Small intestine (tissue), 7 donors: Measurements from ENCODE around the gene SLC7A7. TPM values are rescaled to one million over a fixed set of nuclear protein-coding genes. Genes with fewer than 3 reads are reported as not detected.
"Not testable (repeated sequence)": the region's sequence is repeated elsewhere in the genome, so short reads cannot be mapped to it uniquely, and the experiment has no call there.

Source experiments
- DNase-seq, 2 donors: peaks; one replicate each; pipeline versions ENCODE4 v3.0.0 to v3.0.0-alpha.2; 2013
- FAIRE-seq: peaks from 2 replicates; lab custom pipeline; 2012; peaks lifted over from hg19 to GRCh38; lab: Jason Lieb, UNC
- H3K27ac ChIP-seq, 3 donors: one replicate each; pipeline ENCODE4 v1.5.1; 2013; ENCODE audit warnings: low read length in 2 of 3, mild to moderate bottlenecking in 2 of 3, control low read depth in 1 of 3, inconsistent platforms in 1 of 3, low read depth in 1 of 3, moderate library complexity in 1 of 3
- H3K27me3 ChIP-seq, 3 donors: one replicate each; pipeline ENCODE4 v1.6.1; 2013; ENCODE audit warnings: low read length in 3 of 3, inconsistent platforms in 1 of 3; ENCODE audit not compliant: control insufficient read depth in 3 of 3, insufficient read depth in 3 of 3
- H3K36me3 ChIP-seq, 3 donors: one replicate each; pipeline ENCODE4 v1.6.1; 2013; ENCODE audit warnings: low read length in 3 of 3, inconsistent platforms in 1 of 3, low read depth in 1 of 3, mild to moderate bottlenecking in 1 of 3, moderate library complexity in 1 of 3; ENCODE audit not compliant: control insufficient read depth in 3 of 3, insufficient read depth in 2 of 3
- H3K4me1 ChIP-seq, 3 donors: one replicate each; pipeline ENCODE4 v1.6.1; 2013; ENCODE audit warnings: low read length in 2 of 3, inconsistent platforms in 1 of 3, low read depth in 1 of 3, mild to moderate bottlenecking in 1 of 3, moderate library complexity in 1 of 3; ENCODE audit not compliant: control insufficient read depth in 3 of 3, insufficient read depth in 2 of 3
- H3K4me3 ChIP-seq, 3 donors: one replicate each; pipeline ENCODE4 v1.5.1; 2013; ENCODE audit warnings: low read length in 3 of 3, control low read depth in 1 of 3, inconsistent platforms in 1 of 3, low read depth in 1 of 3, mild to moderate bottlenecking in 1 of 3, moderate library complexity in 1 of 3
- H3K9me3 ChIP-seq, 2 donors: one replicate each; pipeline ENCODE4 v1.6.1; 2013; ENCODE audit warnings: low read depth in 1 of 2, low read length in 1 of 2; ENCODE audit not compliant: control insufficient read depth in 2 of 2, insufficient read depth in 1 of 2
- WGBS, 3 donors: extraction: QIAGEN DNeasy Blood & Tissue Kit; methylation state at CpG; one replicate each; pipeline ENCODE4 v1.1.7; 2013; 5-methylcytosine and 5-hydroxymethylcytosine counted together
- polyA plus RNA-seq, 4 donors: library from polyadenylated mRNA; stranded (reverse) in 3 of 4; unstranded in 1 of 4; fragments of 200-250 nt in 3 of 4; fragments of 120-200 nt in 1 of 4; gene quantifications; one replicate each; pipeline versions ENCODE4 v1.2.1 to v1.2.3, GENCODE V29; 2013
- donor health status: healthy with polysubstance abuse.
- donor health status: control.
- donor health status: control.
- donor health status: Bipolar disorder and iron deficiency.
- donor health status: healthy.

SLC7A7 gene
- polyA plus RNA-seq, 4 donors = 52.9 to 697 (median 287) TPM

- 86 to 91% (median 89%) methylated on average over 8 of the region's 8 CpGs for WGBS, 3 donors
Measured at GRCh38 chr14:22770481-22771187, 44.6 kb downstream of the SLC7A7 start.

GRCh38 chr14:22769369-22769768 lies 45.9 kb downstream of the SLC7A7 start:
- no peak overlapping the region for H3K27ac ChIP-seq
- H3K4me3 ChIP-seq = no peak overlapping the region
- WGBS, 3 donors = 89 to 92% (median 92%) methylated on average over 2 of the region's 2 CpGs
- H3K9me3 ChIP-seq = no peaks in the 10 kb centered on the region
- peaks cover 2 to 8% (median 4%) of the 10 kb centered on the region in 3 donors for H3K4me1 ChIP-seq
- FAIRE-seq (no peak), DNase-seq (no peak)
- H3K36me3 ChIP-seq = peaks cover 27 to 41% (median 33%) of the 10 kb centered on the region in 3 donors
- H3K27me3 ChIP-seq = no peaks in the 10 kb centered on the region

More at GRCh38 chr14:22770481-22771187, 44.6 kb downstream of the SLC7A7 start:
- FAIRE-seq = no peak
- DNase-seq = no peak
- no peak overlapping the region for H3K4me3 ChIP-seq
- H3K9me3 ChIP-seq = no peaks in the 10 kb centered on the region
- no peak overlapping the region for H3K27ac ChIP-seq
- H3K36me3 ChIP-seq = peaks cover 27 to 46% (median 35%) of the 10 kb centered on the region in 3 donors
- peaks cover 2 to 8% (median 4%) of the 10 kb centered on the region in 3 donors for H3K4me1 ChIP-seq
- H3K27me3 ChIP-seq = no peaks in the 10 kb centered on the region

GRCh38 chr14:22768947-22769346 lies 46.3 kb downstream of the SLC7A7 start:
- Histone ChIP-seq H3K36me3 (peaks cover 27 to 40% (median 33%) of the 10 kb centered on the region in 3 donors), H3K4me3 (no peak overlapping the region), H3K27me3 (no peaks in the 10 kb centered on the region), H3K4me1 (peaks cover 2 to 8% (median 4%) of the 10 kb centered on the region in 3 donors), H3K27ac (no peak overlapping the region), H3K9me3 (no peaks in the 10 kb centered on the region)
- no peak for FAIRE-seq
- DNase-seq = no peak
- 91 to 96% (median 94%) methylated on average over 4 of the region's 4 CpGs for WGBS, 3 donors

GRCh38 chr14:22767323-22767589 lies 48.0 kb downstream of the SLC7A7 start:
- DNase-seq (peak in 1 of 2 donors; percentile 27), FAIRE-seq (no peak)
- Histone ChIP-seq H3K4me1 (peaks cover 2 to 8% (median 4%) of the 10 kb centered on the region in 3 donors), H3K27ac (peak overlapping the region in 2 of 3 donors; percentile 84 to 98), H3K9me3 (peaks cover 0 to 1% of the 10 kb centered on the region in 2 donors), H3K36me3 (peaks cover 20 to 29% (median 28%) of the 10 kb centered on the region in 3 donors), H3K4me3 (peak overlapping the region; percentile 91 to 99 (median 96)), H3K27me3 (no peaks in the 10 kb centered on the region)
- WGBS, 3 donors = 1 to 2% (median 1%) methylated on average over 6 of the region's 6 CpGs

- H3K27ac ChIP-seq = peak within 1 kb of the TSS; percentile 80 to 98 (median 84)
- H3K4me3 ChIP-seq = peak within 1 kb of the TSS; percentile 91 to 99 (median 96)
- DNase-seq (peak; percentile 98 to 99), FAIRE-seq (no peak)
- H3K4me1 ChIP-seq = peaks cover 2 to 8% (median 4%) of the 10 kb centered on the region in 3 donors
- peaks cover 20 to 29% (median 24%) of the 10 kb centered on the region in 3 donors for H3K36me3 ChIP-seq
- 0 to 1% (median 0%) methylated on average over 56 of the region's 56 CpGs for WGBS, 3 donors
- no peaks in the 10 kb centered on the region for H3K27me3 ChIP-seq
- H3K9me3 ChIP-seq = peaks cover 0 to 3% of the 10 kb centered on the region in 2 donors
Measured at GRCh38 chr14:22766457-22767322, 48.5 kb downstream of the SLC7A7 start, which contains the start of gene OXA1L. Gene OXA1L (plus strand): TSS chr14:22766688. CDS start chr14:22766702, 14 bp downstream.

- Histone ChIP-seq H3K9me3 (peaks cover 0 to 9% of the 10 kb centered on the region in 2 donors), H3K4me1 (peaks cover 2 to 8% (median 4%) of the 10 kb centered on the region in 3 donors), H3K27me3 (no peaks in the 10 kb centered on the region), H3K36me3 (peaks cover under 1 to 8% (median 7%) of the 10 kb centered on the region in 3 donors), H3K27ac (no peak overlapping the region), H3K4me3 (no peak overlapping the region)
- 78 to 90% (median 87%) methylated on average over 4 of the region's 4 CpGs for WGBS, 3 donors
- no peak for DNase-seq
- no peak for FAIRE-seq
Measured at GRCh38 chr14:22764382-22764781, 50.9 kb downstream of the SLC7A7 start.

- Histone ChIP-seq H3K9me3 (peaks cover 0 to 9% of the 10 kb centered on the region in 2 donors), H3K27me3 (no peaks in the 10 kb centered on the region)
- FAIRE-seq = no peak
Measured at GRCh38 chr14:22761734-22762133, 53.5 kb downstream of the SLC7A7 start.

GRCh38 chr14:22757972-22758650 lies 57.1 kb downstream of the SLC7A7 start:
- not testable (repeated sequence) for FAIRE-seq, H3K9me3 ChIP-seq, H3K4me3 ChIP-seq, H3K27me3 ChIP-seq, H3K4me1 ChIP-seq, H3K27ac ChIP-seq, H3K36me3 ChIP-seq, DNase-seq
- 86 to 94% (median 89%) methylated on average over 9 of the region's 10 CpGs for WGBS, 3 donors

More at GRCh38 chr14:22761734-22762133, 53.5 kb downstream of the SLC7A7 start:
- WGBS, 3 donors = 93 to 100% (median 94%) methylated on average over 1 of the region's 1 CpG
- no peak overlapping the region for H3K27ac ChIP-seq
- no peak overlapping the region for H3K4me3 ChIP-seq
- no peak for DNase-seq
- peaks cover 0 to 5% (median 0%) of the 10 kb centered on the region in 3 donors for H3K36me3 ChIP-seq
- H3K4me1 ChIP-seq = peaks cover 0 to 2% (median 0%) of the 10 kb centered on the region in 3 donors
